IMR-90 (cell line): ENCODE results near the gene PLEKHD1. TPM values are rescaled to one million over a fixed set of nuclear protein-coding genes. Genes with fewer than 3 reads are reported as not detected.

ENCODE experiments used
- ATAC-seq: fragments of 200-7000 bp; cut with Tn5 transposase; 2 replicates; pipeline ENCODE4 v1.9.1; 2020; ENCODE audit warnings: low read depth, mild to moderate bottlenecking, moderate library complexity
- BruUV-seq: library from RNA; stranded (reverse); fragments of 400-500 nt; replicated peaks from 2 replicates; lab custom pipeline; 2021; lab: Mats Ljungman, UMichigan
- CTCF ChIA-PET: fragments of 300-600 bp; formaldehyde crosslinking; extraction: SDS; loops from one replicate; lab custom pipeline; 2021; ENCODE audit warnings: antibody characterized with exemption; lab: Yijun Ruan, JAX
- POLR2A ChIA-PET: fragments of 300-600 bp; sonication (Branson Sonifier 250); formaldehyde crosslinking; loops from one replicate; lab custom pipeline; 2022; ENCODE audit warnings: antibody characterized with exemption; ENCODE audit not compliant: unreplicated experiment; lab: Charles Lee
- DNase-seq: peaks from one replicate; pipeline ENCODE4 v3.0.0; 2013
- H2AFZ ChIP-seq: replicated peaks from 2 replicates; pipeline ENCODE3; 2013; ENCODE audit warnings: low read length, mild to moderate bottlenecking; ENCODE audit not compliant: poor library complexity
- H2AK5ac ChIP-seq: 2 replicates; pipeline ENCODE4 v1.6.1; 2013; ENCODE audit warnings: low read depth, low read length, inconsistent platforms
- H2AK9ac ChIP-seq: replicated peaks from 2 replicates; pipeline ENCODE3; 2013; ENCODE audit warnings: mild to moderate bottlenecking, low read depth, low read length, moderate library complexity; ENCODE audit not compliant: poor library complexity
- H2BK120ac ChIP-seq: 2 replicates; pipeline ENCODE4 v1.6.1; 2013; ENCODE audit warnings: low read depth, low read length, inconsistent platforms
- H2BK15ac ChIP-seq: 3 replicates; pipeline ENCODE4 v1.6.1; 2013; ENCODE audit warnings: low read depth, low read length, inconsistent platforms
- H2BK20ac ChIP-seq: 2 replicates; pipeline ENCODE4 v1.6.1; 2013; ENCODE audit warnings: low read depth, mild to moderate bottlenecking, inconsistent platforms, low read length, moderate library complexity
- H2BK5ac ChIP-seq: 2 replicates; pipeline ENCODE4 v1.6.1; 2013; ENCODE audit warnings: mild to moderate bottlenecking, low read depth, low read length, inconsistent platforms; ENCODE audit not compliant: poor library complexity, severe bottlenecking
- H3K14ac ChIP-seq: replicated peaks from 2 replicates; pipeline ENCODE4 v1.6.1; 2013; ENCODE audit warnings: low read depth, low read length, inconsistent platforms
- H3K18ac ChIP-seq: 2 replicates; pipeline ENCODE4 v1.6.1; 2013; ENCODE audit warnings: low read depth, low read length, control low read depth
- H3K23ac ChIP-seq: 2 replicates; pipeline ENCODE4 v1.6.1; 2013; ENCODE audit warnings: low read depth, low read length, inconsistent platforms
- H3K27ac ChIP-seq: 2 replicates; pipeline ENCODE4 v1.5.1; 2013; ENCODE audit warnings: mild to moderate bottlenecking, control low read depth, low read length; ENCODE audit not compliant: insufficient read depth
- H3K27me3 ChIP-seq: 2 replicates; pipeline ENCODE4 v1.6.1; 2013; ENCODE audit warnings: low read length; ENCODE audit not compliant: control insufficient read depth, insufficient read depth
- H3K36me3 ChIP-seq: 2 replicates; pipeline ENCODE4 v1.6.1; 2013; ENCODE audit warnings: low read length, mixed read lengths; ENCODE audit not compliant: control insufficient read depth, insufficient read depth
- H3K4ac ChIP-seq: 2 replicates; pipeline ENCODE4 v1.6.1; 2013; ENCODE audit warnings: low read depth, low read length, inconsistent platforms
- H3K4me1 ChIP-seq: 2 replicates; pipeline ENCODE4 v1.6.1; 2013; ENCODE audit warnings: low read length, mixed read lengths; ENCODE audit not compliant: control insufficient read depth, insufficient read depth
- H3K4me2 ChIP-seq: 2 replicates; pipeline ENCODE4 v1.6.1; 2013; ENCODE audit warnings: low read depth, mild to moderate bottlenecking, control low read depth, low read length, moderate library complexity
- H3K4me3 ChIP-seq: 2 replicates; pipeline ENCODE4 v1.5.1; 2013; ENCODE audit warnings: low read depth, mild to moderate bottlenecking, control low read depth, low read length, moderate library complexity; ENCODE audit not compliant: insufficient read depth
- H3K56ac ChIP-seq: 2 replicates; pipeline ENCODE4 v1.6.1; 2013; ENCODE audit warnings: low read length, inconsistent platforms; ENCODE audit not compliant: insufficient read depth; ENCODE audit errors: extremely low read depth
- H3K79me1 ChIP-seq, 2 experiments: 2 replicates each; pipeline ENCODE4 v1.6.1; 2013; ENCODE audit warnings: low read length in 2 of 2, inconsistent platforms in 1 of 2, low read depth in 1 of 2
- H3K9ac ChIP-seq: 2 replicates; pipeline ENCODE4 v1.6.1; 2013; ENCODE audit warnings: low read depth, low read length, control low read depth
- H3K9me1 ChIP-seq: 2 replicates; pipeline ENCODE4 v1.6.1; 2013; ENCODE audit warnings: low read length, inconsistent platforms; ENCODE audit not compliant: insufficient read depth
- H3K9me3 ChIP-seq: 2 replicates; pipeline ENCODE4 v1.6.1; 2013; ENCODE audit warnings: low read length; ENCODE audit not compliant: control insufficient read depth, insufficient read depth
- H4K20me1 ChIP-seq: 2 replicates; pipeline ENCODE4 v1.6.1; 2013; ENCODE audit warnings: low read length, inconsistent platforms; ENCODE audit not compliant: insufficient read depth
- H4K5ac ChIP-seq: 2 replicates; pipeline ENCODE4 v1.6.1; 2013; ENCODE audit warnings: mild to moderate bottlenecking, low read depth, low read length, control low read depth
- H4K8ac ChIP-seq, 2 experiments: 2 replicates each; pipeline ENCODE4 v1.6.1; 2013; ENCODE audit warnings: low read depth in 2 of 2, low read length in 2 of 2, control low read depth in 1 of 2, inconsistent platforms in 1 of 2
- H4K91ac ChIP-seq: 2 replicates; pipeline ENCODE4 v1.6.1; 2013; ENCODE audit warnings: low read depth, low read length, inconsistent platforms; ENCODE audit not compliant: insufficient read depth
- CEBPB ChIP-seq: IDR thresholded peaks from 2 replicates; pipeline ENCODE4 v1.6.1; 2012; ENCODE audit warnings: low read depth, low read length, improper control_type of control experiment
- MAFK ChIP-seq: IDR thresholded peaks from 2 replicates; pipeline ENCODE4 v1.6.1; 2012; ENCODE audit warnings: low read depth, low read length, improper control_type of control experiment
- NFE2L2 ChIP-seq: fragments of 150-350 bp; IDR thresholded peaks from 2 replicates; pipeline ENCODE4 v1.6.1; 2016; ENCODE audit warnings: low read depth, mild to moderate bottlenecking, low read length
- POLR2A ChIP-seq: IDR thresholded peaks from 2 replicates; pipeline ENCODE4 v1.6.1; 2012; ENCODE audit warnings: mild to moderate bottlenecking, low read depth, low read length
- RAD21 ChIP-seq: IDR thresholded peaks from 2 replicates; pipeline ENCODE4 v1.6.1; 2012; ENCODE audit warnings: low read length, improper control_type of control experiment
- RCOR1 ChIP-seq: IDR thresholded peaks from 2 replicates; pipeline ENCODE4 v1.6.1; 2012; ENCODE audit warnings: mild to moderate bottlenecking, low read length, improper control_type of control experiment; ENCODE audit not compliant: insufficient replicate concordance
- WGBS, 2 experiments: methylation state at CpG; one replicate each; pipeline versions ENCODE4 v1.1.5 to v1.1.7; 2013; ENCODE audit warnings: missing lambda C conversion rate in 2 of 2; ENCODE audit not compliant: insufficient read length in 1 of 2; ENCODE audit errors: extremely low coverage in 2 of 2; 5-methylcytosine and 5-hydroxymethylcytosine counted together
- dilution Hi-C: fragments of 300-500 bp; cut with HindIII; formaldehyde crosslinking; loops from one replicate; pipeline ENCODE4 v1.14.3; 2018; ENCODE audit warnings: low sequenced_read_pairs; ENCODE audit not compliant: unreplicated experiment
- in situ Hi-C: fragments of 300-500 bp; cut with MboI; formaldehyde crosslinking; loops from 3 replicates; pipeline ENCODE4 v1.14.3; 2019; ENCODE audit warnings: low sequenced_read_pairs, inconsistent platforms, mixed read lengths
- intact Hi-C: fragments of 100-400 bp; cut with micrococcal nuclease; formaldehyde crosslinking; loops from 2 replicates; pipeline ENCODE4 v1.10.0; 2022
- polyA plus RNA-seq, 3 experiments: library from polyadenylated mRNA; depleted of rRNA; stranded (reverse); fragments of >200 nt; gene quantifications; 2 replicates each; pipeline ENCODE4 v1.2.3, GENCODE V29; 2012; ENCODE audit warnings: low replicate concordance in 1 of 3
- total RNA-seq: library from RNA; depleted of rRNA; stranded (reverse); fragments of >200 nt; gene quantifications from 2 replicates; pipeline ENCODE4 v1.2.3, GENCODE V29; 2012
- TF ChIP-seq, protein P1 (sequence below): fragments of 150-350 bp; IDR thresholded peaks from 2 replicates; pipeline ENCODE4 v1.6.1; 2016; ENCODE audit warnings: low read depth, mild to moderate bottlenecking, low read length, moderate library complexity, borderline replicate concordance

PLEKHD1 gene
- total and polyA plus RNA-seq, 2 of the 4 experiments (the other 2 are of a cell fraction), result under 0.01 TPM; not detected in 1

DNA sequence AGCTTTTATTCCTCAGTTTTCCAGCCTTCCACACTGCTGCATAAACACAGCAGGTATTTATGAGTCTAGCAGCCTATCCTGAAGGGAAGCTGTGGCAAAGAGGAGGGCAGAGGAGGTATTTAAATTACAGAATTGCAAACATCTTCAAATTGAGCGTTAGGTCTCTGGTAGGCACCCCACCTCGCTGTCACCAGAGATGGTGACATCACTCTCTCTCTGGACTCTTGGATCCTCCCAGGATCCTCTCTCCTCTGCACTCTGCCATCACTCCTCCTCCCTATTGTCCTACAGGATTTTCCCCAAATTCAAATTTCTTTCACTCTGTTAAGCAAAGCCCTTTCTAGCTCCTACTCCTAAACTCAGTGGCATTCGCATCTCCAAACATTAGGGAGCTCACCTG is 6.7 kb downstream of the PLEKHD1 start:
- 30% methylated on average over 2 of the region's 3 CpGs; no CpG with 5 or more reads in 1 of the 2 experiments for WGBS, 2 experiments
- no TSS peak for BruUV-seq
- no peak overlapping the region for H4K91ac ChIP-seq
- H3K23ac ChIP-seq, result no peak overlapping the region
- no peak overlapping the region for H2BK5ac ChIP-seq
- no peak overlapping the region for H2BK120ac ChIP-seq
- no peaks in the 10 kb centered on the region for H4K20me1 ChIP-seq
- no peaks in the 10 kb centered on the region for H3K36me3 ChIP-seq
- dilution Hi-C loops, result no loop called here
- no peak overlapping the region for H4K8ac ChIP-seq
- TF ChIP-seq RCOR1 (no peak), NFE2L2 (no peak), CEBPB (no peak), RAD21 (no peak), MAFK (no peak), POLR2A (no peak)
- TF ChIP-seq, protein P1, sequence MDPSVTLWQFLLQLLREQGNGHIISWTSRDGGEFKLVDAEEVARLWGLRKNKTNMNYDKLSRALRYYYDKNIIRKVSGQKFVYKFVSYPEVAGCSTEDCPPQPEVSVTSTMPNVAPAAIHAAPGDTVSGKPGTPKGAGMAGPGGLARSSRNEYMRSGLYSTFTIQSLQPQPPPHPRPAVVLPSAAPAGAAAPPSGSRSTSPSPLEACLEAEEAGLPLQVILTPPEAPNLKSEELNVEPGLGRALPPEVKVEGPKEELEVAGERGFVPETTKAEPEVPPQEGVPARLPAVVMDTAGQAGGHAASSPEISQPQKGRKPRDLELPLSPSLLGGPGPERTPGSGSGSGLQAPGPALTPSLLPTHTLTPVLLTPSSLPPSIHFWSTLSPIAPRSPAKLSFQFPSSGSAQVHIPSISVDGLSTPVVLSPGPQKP, result no peak
- H3K18ac ChIP-seq, result no peak overlapping the region
- peaks cover 72% of the 10 kb centered on the region for H3K27me3 ChIP-seq
- POLR2A ChIA-PET, result no interaction called here
- H3K79me1 ChIP-seq, result no peaks in the 10 kb centered on the region
- H3K4me3 ChIP-seq, result no peak overlapping the region
- H4K5ac ChIP-seq, result no peak overlapping the region
- ATAC-seq, result no peak
- no peak overlapping the region for H2BK20ac ChIP-seq
- CTCF ChIA-PET, result no interaction called here
- DNase-seq, result no peak
- no peak overlapping the region for H2AK5ac ChIP-seq
- in situ Hi-C loops, result no loop called here
- H3K9me1 ChIP-seq, result no peaks in the 10 kb centered on the region
- H3K9ac ChIP-seq, result no peak overlapping the region
- H3K4ac ChIP-seq, result no peak overlapping the region
- no peaks in the 10 kb centered on the region for H3K9me3 ChIP-seq
- no peak overlapping the region for H3K27ac ChIP-seq
- H3K56ac ChIP-seq, result no peak overlapping the region
- H2AK9ac ChIP-seq, result no peak overlapping the region
- H3K14ac ChIP-seq, result no peak overlapping the region
- H2AFZ ChIP-seq, result no peak overlapping the region
- H3K4me2 ChIP-seq, result no peak overlapping the region
- no peaks in the 10 kb centered on the region for H3K4me1 ChIP-seq
- intact Hi-C loops, result no loop called here
- H2BK15ac ChIP-seq, result no peak overlapping the region
